GM23248 (cell line): ENCODE measurements around the gene PHF23.

ENCODE experiments used
- EZH2 ChIP-seq: fragments of 200-600 bp; sonication (generic); IDR thresholded peaks from 2 replicates; pipeline ENCODE4 v1.6.1; 2018; ENCODE audit warnings: antibody characterized with exemption, mild to moderate bottlenecking; ENCODE audit not compliant: insufficient read depth, poor library complexity, severe bottlenecking
- EZH2phosphoT487 ChIP-seq: fragments of 200-600 bp; sonication (generic); IDR thresholded peaks from 2 replicates; pipeline ENCODE4 v1.6.1; 2018; ENCODE audit warnings: antibody characterized with exemption, moderate library complexity, mild to moderate bottlenecking, low read depth; ENCODE audit not compliant: insufficient read depth

DNA sequence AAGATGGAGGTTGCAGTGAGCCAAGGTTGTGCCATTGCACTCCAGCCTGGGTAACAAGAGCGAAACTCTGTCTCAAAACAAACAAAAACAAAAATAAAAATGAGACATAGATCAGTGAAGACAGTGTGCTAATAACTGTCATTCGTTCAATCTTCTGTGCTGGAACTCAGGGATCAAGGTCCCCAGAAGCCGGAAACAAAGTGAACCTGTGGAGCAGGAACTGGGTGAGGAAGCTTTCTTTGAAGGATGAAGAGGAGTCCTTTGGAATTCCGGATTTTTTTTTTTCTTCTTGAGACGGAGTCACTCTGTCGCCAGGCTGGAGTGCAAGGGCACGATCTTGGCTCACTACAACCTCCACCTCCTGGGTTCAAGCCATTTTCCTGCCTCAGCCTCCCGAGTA, 40.2 kb upstream of the PHF23 start:
- TF ChIP-seq EZH2phosphoT487 (no peak), EZH2 (no peak)
